NCI-H2227 (cell line): Measurements from ENCODE around the gene IFITM2.
"Not testable (repeated sequence)": the region's sequence is repeated elsewhere in the genome, so short reads cannot be mapped to it uniquely, and the experiment has no call there.

Source experiments
- DNase-seq: peaks from one replicate; lab custom pipeline; 2025; ENCODE audit not compliant: unreplicated experiment; lab: John Stamatoyannopoulos, UW

IFITM2 gene

GRCh38 chr11:324593-325517 is 17.2 kb downstream of the IFITM2 start:
- DNase-seq = not testable (repeated sequence)

GRCh38 chr11:325796-326591 is 18.4 kb downstream of the IFITM2 start:
- no peak for DNase-seq

GRCh38 chr11:326592-326841 is 18.9 kb downstream of the IFITM2 start:
- no peak for DNase-seq

- DNase-seq = no peak
These were observed 19.4 kb downstream of the IFITM2 start for GRCh38 chr11:326842-327580.

- DNase-seq = no peak
These were observed 19.9 kb downstream of the IFITM2 start for GRCh38 chr11:327581-327923.

GRCh38 chr11:328012-328411 is 20.4 kb downstream of the IFITM2 start:
- no peak for DNase-seq

DNA sequence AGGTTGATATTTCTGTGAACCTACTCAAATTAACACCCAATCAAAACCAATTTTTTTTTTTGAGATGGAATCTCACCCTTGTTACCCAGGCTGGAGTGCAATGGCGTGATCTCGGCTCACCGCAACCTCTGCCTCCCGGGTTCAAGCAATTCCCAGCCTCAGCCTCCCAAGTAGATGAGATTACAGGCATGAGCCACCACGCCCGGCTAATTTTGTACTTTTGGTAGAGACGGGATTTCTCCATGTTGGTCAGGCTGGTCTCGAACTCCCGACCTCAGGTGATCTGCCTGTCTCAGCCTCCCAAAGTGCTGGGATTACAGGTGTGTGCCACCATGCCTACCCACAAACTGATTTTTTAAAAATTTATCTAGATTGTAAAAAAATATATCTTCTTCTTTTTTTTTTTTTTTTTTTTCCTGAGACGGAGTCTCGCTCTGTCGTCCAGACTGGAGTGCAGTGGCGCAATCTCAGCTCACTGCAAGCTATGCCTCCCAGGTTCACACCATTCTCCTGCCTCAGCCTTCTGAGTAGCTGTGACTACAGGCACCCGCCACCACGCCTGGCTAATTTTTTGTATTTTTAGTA is 21.0 kb downstream of the IFITM2 start:
- DNase-seq = not testable (repeated sequence)

DNA sequence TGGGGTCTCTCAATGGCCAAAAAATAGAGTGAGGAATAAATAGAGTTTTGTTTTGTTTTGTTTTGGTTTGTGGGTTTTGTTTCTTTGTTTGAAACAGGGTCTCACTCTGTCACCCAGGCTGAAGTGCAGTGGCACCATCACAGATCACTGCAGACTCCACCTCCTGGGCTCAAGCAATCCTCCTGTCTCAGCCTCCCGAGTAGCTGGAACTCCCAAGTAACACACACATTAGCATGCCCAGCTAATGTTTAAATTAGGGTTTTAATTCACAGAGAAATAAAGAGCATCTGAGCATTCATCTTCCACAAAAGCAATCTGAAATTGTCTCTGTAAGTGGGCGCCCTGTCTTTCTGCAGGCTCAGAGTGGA is 22.3 kb downstream of the IFITM2 start:
- DNase-seq = no peak

GRCh38 chr11:330307-330693 is 22.7 kb downstream of the IFITM2 start:
- no peak for DNase-seq

GRCh38 chr11:330694-331357 is 23.2 kb downstream of the IFITM2 start:
- no peak for DNase-seq

DNA sequence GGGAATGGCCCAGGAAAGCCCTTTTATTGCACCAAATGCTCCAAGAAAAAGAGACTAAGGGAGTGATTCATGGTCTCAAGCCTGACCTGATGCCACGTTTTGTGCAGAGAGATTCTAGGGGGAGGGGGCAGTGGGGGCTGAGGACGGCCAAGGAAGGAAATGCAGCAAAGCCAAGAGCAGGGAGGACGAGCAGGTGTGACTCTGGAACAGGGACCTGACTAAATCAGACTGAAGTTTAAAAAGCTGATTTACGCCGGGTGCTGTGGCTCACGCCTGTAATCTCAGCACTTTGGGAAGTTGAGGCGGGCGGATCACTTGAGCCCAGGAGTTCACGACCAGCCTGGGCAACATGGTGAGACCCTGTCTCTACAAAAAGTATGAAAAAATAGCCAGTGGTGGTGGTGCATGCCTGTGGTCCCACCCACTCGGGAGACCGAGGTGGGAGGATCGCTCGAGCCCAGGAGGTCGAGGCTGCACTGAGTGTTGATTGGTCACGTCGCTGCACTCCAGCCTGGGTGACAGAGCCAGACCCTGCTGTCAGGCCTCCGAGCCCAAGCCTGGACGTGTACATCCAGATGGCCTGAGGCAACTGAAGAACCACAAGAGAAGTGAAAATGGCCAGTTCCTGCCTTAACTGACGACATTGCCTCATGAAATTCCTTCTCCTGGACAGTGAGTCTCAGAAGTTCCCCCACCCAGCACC is 23.9 kb downstream of the IFITM2 start:
- DNase-seq = no peak

DNA sequence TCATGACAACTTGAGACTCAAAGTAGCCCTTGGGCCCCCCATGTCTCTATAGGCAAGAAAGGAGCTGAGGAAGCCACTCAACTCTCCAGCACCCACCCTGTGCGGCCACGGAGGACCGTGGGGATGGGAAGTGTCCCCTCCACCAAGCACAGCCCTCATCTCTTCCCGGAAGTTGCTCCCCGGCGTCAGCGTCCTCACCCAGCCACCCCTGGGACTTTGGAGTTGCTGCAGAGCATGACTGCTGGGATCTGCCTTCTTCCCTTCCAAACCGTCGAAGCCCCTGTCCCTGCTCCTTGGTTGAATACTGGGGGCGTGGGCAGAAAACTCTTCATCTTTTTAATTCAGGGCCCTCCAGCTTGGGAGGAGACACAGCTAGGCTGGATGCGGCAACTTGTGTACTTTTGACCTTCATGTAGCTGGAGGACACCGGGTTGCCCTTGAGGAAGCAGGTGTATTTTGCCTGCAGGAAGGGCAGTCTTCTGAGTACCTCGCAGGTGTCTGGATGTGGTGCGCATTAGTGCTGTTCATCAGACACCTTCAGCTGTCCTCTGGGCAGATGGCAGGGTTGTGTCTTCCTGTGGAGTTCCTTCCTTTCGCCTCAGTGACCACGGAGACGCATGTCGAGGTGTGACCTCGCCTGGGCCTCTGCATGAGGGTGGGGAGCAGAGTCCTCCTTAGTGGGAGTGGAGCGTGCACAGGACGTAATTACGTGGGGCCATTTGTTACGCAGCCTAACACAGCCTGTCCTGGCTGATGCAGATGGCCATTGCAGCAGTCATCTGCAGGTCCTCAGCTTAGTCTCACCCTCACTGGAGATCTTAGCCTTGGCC is 25.2 kb downstream of the IFITM2 start:
- no peak for DNase-seq

DNA sequence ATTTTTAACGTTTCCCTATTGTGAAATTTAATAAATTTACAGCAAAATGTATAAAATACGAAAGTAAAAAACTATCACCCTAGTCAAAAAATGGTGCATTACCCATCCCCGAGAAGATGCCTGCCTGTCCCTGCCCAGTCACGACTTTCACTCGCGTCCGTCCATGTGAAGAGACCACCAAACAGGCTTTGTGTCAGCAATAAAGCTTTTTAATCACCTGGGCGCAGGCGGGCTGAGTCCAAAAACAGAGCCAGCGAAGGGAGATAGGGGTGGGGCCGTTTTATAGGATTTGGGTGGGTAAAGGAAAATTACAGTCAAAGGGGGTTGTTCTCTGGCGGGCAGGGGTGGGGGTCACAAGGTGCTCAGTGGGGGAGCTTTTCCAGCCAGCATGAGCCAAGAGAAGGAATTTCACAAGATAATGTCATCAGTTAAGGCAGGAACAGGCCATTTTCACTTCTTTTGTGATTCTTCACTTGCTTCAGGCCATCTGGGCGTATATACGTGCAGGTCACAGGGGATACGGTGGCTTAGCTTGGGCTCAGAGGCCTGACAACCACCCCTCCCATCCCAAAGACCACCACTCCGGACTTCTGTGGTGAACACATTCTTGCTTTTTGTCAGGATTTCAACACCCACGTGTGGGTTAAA is 26.1 kb downstream of the IFITM2 start:
- not testable (repeated sequence) for DNase-seq

DNA sequence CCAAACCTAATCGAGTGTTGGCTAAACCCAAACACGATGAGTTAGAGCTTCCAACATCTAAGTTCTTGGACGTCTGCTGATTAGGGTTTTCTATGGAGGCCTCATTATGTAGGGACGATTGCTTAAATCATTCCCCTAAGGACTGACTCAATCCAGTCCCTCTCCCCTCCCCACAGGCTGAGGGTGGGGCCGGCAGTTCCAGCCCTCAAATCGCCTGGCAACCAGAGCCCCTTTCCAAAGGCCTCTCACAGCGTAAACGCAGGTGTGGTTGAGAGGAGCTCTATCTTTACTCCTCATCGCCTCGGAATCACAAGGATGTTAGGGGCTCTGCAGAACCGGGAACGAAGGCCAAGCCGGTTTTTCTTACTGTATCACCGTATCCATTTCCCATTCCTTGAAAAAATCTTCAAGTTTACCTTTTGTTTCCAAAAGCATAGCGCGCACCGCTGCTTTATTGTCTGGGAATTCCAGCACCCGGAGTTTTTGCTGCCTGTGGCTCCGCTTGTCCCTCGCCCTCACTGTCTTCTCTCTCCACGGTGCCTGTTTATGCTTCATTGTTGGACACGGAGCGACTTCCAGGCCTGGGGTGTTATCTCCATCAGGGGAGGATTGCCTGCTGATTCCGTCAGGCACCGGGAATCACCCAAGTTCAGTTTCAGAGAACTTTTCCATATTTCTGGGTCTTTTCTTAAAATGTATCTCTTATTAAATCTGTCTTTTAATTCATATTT is 26.8 kb downstream of the IFITM2 start:
- peak; percentile 49 for DNase-seq

DNA sequence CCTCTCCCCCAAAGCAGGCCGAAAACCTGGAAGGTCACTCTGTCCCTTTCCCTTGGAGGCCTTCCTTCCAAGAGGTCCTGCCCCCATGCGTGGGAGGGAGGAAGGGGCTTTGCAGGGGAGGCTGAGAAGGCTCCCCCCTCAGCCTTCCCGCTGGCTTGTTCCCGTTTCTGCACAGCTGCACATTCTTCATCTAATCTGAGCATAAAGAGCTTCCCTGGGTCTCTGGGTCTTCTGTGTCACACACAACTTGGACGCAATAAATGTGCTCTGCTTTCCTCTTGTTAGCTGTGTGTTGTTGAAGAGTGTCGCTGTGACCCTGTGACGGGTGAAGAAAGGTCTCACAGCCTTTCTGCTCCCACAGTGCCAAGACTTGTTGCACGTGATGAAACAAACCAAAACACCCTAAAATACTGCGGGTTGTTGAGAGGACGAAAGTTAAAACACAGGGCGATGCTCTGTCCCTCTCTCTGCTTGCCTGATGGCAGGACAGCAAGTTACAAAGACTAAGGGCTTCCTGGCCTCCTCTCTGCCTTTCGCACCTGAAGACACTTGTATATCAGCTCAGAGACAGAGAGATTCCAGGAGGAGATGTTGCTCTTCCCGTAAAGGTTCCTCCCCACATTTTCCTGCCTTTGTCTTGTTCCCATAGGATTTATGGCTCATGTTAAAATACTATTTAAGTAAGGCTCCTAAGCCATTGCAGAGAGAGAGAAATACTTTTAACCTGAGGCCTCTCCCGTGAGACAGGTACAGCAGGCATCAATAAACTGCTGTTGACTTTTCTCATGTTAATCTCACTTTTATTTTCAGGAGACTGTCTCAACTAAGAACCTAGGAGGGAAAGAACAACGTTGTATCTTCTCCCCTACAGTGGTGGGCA is 28.4 kb downstream of the IFITM2 start:
- no peak for DNase-seq

- no peak for DNase-seq
These were observed 29.1 kb downstream of the IFITM2 start for GRCh38 chr11:336659-337198.

GRCh38 chr11:337711-338110 is 30.1 kb downstream of the IFITM2 start:
- no peak for DNase-seq
